ENCODE results near the gene MS4A10. TPM values are rescaled to one million over a fixed set of nuclear protein-coding genes. Genes with fewer than 3 reads are reported as not detected.

Gene MS4A10
- polyA plus RNA-seq, 1 donor from 2014 or later, result not detected

- H2AFZ ChIP-seq (ENCODE audit: low read depth, low read length), result no peak overlapping the region
These were observed 53.0 kb downstream of the MS4A10 start for GRCh38 chr11:60838132-60838531.

More at GRCh38 chr11:60838132-60838531, 53.0 kb downstream of the MS4A10 start:
- Histone ChIP-seq H3K4me3 (ENCODE audit: low read length) (no peak overlapping the region), H3K4me2 (ENCODE audit: low read length) (no peak overlapping the region), H3K36me3 (ENCODE audit: insufficient read depth, low read length) (no peaks in the 10 kb centered on the region), H3F3A (ENCODE audit: insufficient read depth, low read length, poor library complexity, severe bottlenecking) (no peaks in the 10 kb centered on the region), H3K9ac (ENCODE audit: low read length) (no peak overlapping the region), H3K9me2 (ENCODE audit: insufficient read depth, low read length) (no peaks in the 10 kb centered on the region), H3K9me3 (ENCODE audit: low read length) (no peaks in the 10 kb centered on the region), H3K79me2 (replicated peaks; ENCODE audit: insufficient read depth, low read length) (peaks cover 3% of the 10 kb centered on the region), H3K27me3 (ENCODE audit: insufficient read depth, low read depth, low read length) (no peaks in the 10 kb centered on the region), H4K20me1 (ENCODE audit: insufficient read depth) (no peaks in the 10 kb centered on the region), H3K27ac (ENCODE audit: low read length) (no peak overlapping the region)
- no peak for TF ChIP-seq EP300 (conservative IDR thresholded peaks at IDR 0.05; ENCODE audit: poor library complexity, severe bottlenecking)
- no peak for TF ChIP-seq TAF1 (IDR thresholded peaks at IDR 0.05; ENCODE audit: low read depth)
- no peak for TF ChIP-seq POLR2AphosphoS5 (IDR thresholded peaks at IDR 0.05)
- TF ChIP-seq CTCF (IDR thresholded peaks at IDR 0.05; ENCODE audit: poor library complexity, severe bottlenecking), result no peak
- TF ChIP-seq EZH2 (IDR thresholded peaks at IDR 0.05; ENCODE audit: borderline replicate concordance, insufficient read depth, low read length, poor library complexity, severe bottlenecking), result no peak
- no peak for TF ChIP-seq RAD21 (conservative IDR thresholded peaks at IDR 0.05)
- no peak for TF ChIP-seq REST (IDR thresholded peaks at IDR 0.05; ENCODE audit: borderline replicate concordance)
- TF ChIP-seq SMC3 (conservative IDR thresholded peaks at IDR 0.05; ENCODE audit: poor library complexity), result no peak
- TF ChIP-seq MXI1 (conservative IDR thresholded peaks at IDR 0.05; ENCODE audit: poor library complexity, severe bottlenecking), result no peak

Data from neural cell (in vitro differentiated cells).